HG02678 (cell line): Measurements from ENCODE around the gene ROBO2.
A peak's percentile ranks its signal among the peaks of the same experiment; 100 is the strongest.

Experiments used
- ATAC-seq: cut with Tn5 transposase; IDR thresholded peaks from one replicate; pipeline ENCODE4 v1.9.1; 2021; ENCODE audit warnings: mild to moderate bottlenecking, moderate library complexity; ENCODE audit not compliant: unreplicated experiment

Gene ROBO2, protein sequence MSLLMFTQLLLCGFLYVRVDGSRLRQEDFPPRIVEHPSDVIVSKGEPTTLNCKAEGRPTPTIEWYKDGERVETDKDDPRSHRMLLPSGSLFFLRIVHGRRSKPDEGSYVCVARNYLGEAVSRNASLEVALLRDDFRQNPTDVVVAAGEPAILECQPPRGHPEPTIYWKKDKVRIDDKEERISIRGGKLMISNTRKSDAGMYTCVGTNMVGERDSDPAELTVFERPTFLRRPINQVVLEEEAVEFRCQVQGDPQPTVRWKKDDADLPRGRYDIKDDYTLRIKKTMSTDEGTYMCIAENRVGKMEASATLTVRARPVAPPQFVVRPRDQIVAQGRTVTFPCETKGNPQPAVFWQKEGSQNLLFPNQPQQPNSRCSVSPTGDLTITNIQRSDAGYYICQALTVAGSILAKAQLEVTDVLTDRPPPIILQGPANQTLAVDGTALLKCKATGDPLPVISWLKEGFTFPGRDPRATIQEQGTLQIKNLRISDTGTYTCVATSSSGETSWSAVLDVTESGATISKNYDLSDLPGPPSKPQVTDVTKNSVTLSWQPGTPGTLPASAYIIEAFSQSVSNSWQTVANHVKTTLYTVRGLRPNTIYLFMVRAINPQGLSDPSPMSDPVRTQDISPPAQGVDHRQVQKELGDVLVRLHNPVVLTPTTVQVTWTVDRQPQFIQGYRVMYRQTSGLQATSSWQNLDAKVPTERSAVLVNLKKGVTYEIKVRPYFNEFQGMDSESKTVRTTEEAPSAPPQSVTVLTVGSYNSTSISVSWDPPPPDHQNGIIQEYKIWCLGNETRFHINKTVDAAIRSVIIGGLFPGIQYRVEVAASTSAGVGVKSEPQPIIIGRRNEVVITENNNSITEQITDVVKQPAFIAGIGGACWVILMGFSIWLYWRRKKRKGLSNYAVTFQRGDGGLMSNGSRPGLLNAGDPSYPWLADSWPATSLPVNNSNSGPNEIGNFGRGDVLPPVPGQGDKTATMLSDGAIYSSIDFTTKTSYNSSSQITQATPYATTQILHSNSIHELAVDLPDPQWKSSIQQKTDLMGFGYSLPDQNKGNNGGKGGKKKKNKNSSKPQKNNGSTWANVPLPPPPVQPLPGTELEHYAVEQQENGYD (N-terminal part only)

DNA sequence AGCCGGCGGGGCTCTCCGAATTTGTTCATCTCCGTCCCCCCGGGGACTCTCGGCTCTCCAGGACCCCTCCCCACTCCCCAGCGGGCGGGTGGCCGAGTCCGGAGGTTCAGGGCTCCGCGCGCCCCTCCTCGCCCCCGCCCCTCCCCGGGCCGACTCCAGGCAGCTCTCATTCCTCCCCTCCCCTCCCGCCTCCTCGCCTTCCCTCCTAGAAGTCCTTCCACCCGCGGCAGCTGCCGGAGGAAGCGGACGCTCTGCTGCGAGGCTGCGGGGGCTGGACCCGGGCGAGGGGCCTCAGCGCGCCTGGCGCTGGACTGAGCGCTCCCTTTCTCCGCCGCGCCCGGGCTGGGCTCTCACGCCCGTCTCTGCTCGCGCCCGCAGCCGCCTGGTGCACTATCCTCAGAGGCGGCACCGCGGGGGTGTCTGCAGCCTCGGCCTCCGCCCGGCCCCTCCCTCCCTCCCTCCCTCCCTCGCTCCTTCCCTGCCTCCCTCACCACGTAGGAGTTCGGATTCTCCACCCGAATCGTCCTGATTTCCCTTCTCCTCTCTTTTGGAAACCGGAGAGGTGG is at the start of gene ROBO2:
ROBO2 (plus strand) TSS at position 494 of the 566 bp plus-strand sequence. CDS start 687 bp downstream, outside the sequence.
- ATAC-seq: no peak

DNA sequence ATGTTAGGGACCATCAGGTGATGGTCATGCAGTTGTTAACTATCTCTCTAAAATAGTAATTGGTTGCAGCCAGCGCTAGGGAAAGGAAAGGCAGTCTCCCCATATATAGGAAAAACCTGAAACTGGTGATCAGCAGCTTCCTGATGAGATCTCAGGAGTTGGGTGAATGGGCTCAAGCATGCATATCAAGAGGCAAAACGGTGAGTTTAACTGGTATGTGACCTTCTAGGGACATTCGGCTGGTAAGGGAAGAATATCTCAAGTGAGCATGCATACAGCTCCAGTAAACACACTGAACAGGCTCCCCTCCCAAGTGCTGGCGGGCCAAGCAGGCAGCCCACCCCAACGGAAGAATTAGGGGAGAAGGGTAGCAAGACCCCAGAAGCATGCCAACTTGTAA is 49.3 kb upstream of the ROBO2 start:
- ATAC-seq: no peak

GRCh38 chr3:76991165-76991564 is 48.7 kb upstream of the ROBO2 start:
- ATAC-seq: no peak

DNA sequence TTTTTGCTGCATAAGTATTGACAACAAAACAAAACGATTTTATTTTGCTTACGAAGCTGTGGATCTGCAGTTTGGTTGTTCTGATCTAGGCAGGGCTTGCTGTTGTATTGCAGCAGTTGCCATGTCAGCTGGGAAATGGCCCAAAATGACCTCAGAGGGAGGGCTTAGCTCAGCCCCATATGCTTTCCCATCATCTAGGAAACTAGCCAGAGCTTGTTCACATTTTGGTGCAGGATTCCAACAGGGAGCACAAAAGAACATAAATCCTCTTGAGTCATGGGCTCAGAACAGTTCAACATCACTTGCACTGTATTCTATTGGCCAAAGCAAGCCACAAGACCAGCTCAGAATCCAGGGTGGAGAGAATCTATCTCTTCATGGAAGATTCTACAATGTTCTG is 42.2 kb upstream of the ROBO2 start:
- ATAC-seq: no peak

DNA sequence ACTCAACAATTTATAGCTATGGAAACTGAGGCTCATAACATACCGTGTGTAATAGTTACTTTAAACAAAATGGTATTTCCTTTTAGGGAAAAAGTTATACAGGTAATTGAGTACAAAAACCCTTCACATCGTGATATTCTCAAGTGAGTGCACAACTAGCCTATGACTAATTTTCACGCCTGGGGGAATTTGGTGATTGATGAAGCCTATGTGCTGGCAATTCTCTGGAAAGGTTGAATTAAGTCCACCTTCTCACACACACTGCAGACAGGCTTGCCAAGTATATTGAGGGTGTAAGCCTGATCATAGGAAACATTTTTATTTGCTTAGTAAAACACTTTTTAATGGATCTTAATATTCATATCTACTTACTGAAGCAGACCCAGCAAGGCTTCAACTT is 41.3 kb upstream of the ROBO2 start:
- ATAC-seq: no peak

DNA sequence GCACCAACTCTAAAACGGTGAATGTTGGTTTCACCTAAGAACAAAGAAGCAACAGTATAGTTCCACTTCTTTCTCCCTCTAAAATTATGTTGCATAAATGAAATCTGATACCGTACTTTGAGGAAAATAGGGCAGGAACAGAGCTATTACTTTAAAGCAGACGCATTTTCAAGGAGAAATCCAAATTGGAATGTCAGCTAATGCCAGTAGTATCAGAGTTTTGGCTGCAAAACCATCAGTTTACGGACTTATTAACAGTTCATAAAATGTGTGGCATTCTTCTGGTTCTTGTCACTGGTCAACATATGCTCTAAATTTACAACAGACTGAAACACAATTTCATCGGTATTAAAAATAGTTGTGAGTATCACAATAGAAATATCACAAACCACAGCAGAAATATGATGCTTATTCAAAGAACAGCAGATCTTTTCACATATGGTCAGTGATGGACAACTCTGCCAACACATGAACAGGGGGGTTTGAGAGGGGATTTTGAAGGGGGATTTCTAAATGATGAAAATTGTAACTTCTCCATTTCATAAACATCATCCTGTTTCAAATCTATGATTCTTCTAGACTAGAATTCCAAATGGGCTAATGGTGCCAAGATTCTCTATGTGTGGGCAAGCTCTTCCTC is 38.7 kb upstream of the ROBO2 start:
- no peak for ATAC-seq

DNA sequence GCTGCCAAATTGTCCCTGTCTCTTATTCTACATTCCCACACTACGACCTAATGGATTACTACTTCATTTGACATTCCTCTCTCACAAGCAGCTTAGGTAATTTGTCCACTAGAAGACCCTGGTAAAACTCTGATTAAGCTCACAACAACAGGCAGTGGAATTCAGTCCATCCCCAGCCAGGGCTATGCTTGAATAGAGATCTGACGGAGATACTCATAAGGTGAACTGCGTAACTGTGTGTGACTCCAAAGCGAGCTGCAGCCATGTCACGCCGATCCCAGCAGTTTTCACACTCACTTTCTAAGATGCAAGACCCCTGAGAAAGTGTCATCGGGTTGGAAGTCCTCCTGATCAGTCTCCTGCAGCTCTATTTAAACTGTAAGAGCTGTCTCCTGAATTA is 25.7 kb upstream of the ROBO2 start:
- no peak for ATAC-seq

DNA sequence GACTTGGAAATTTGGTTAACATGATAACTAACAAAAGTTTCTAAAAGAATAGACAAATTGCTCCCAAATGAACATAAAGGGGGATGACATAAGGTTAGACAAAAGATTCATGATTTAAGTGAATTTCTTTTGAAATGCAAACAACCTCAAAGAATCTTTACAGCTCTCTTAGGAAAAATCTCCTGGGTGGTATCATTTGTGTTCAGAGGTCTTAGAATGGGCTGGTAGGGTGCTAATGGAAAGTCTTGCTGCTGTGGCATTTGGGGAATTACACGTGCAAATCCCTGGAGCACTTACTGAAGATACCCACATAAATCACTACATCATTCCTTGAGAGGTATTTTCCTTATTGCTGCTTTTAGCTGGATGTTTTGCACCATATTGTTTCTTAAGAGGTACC is 14.4 kb upstream of the ROBO2 start:
- ATAC-seq: no peak

GRCh38 chr3:77026904-77027634 is 12.8 kb upstream of the ROBO2 start:
- ATAC-seq: no peak

DNA sequence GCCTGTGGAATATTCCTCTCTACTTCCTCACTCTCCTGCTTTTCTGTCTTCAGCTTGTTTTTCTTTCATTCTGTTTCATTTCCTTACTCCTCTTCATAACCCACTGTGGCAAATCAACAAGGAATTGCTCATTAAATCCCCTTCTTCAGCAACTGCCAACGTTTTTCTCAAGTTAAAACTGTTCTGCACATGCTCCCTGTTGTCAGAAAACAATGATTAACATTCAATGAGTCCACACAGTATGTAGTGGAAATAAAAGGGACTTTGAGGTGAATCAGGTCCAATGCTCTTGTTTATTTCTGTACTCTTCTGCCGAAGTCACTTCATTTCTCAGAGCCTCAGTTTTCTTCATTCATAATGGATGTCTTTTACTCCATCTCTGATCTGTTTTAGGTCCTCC is 11.9 kb upstream of the ROBO2 start:
- ATAC-seq: no peak

DNA sequence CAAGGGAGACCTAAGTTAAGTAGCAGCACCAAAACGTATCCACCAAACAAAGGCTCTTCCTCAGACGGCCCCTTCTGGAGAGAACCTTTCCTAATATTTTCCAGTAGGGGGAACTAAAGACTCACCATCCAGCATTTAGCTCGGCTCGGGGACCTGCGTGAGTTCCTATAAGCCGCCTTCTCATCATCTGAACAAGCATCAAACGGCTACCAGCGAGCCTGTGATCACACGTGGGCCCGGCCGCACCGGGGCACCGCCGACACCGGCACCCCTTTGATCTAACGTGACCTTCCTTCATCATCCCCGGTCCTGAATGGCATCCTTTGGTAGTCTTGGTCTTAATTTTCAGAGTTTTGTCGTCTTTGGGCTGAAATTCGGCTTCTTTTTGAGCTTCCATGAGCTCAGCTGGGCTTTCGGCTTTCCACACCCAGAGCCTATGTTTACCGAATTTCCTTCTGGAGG is 1.4 kb upstream of the ROBO2 start:
- ATAC-seq: peak; percentile 63

- ATAC-seq: no peak
These were observed 831 bp upstream of the ROBO2 start for GRCh38 chr3:77038930-77039605.

DNA sequence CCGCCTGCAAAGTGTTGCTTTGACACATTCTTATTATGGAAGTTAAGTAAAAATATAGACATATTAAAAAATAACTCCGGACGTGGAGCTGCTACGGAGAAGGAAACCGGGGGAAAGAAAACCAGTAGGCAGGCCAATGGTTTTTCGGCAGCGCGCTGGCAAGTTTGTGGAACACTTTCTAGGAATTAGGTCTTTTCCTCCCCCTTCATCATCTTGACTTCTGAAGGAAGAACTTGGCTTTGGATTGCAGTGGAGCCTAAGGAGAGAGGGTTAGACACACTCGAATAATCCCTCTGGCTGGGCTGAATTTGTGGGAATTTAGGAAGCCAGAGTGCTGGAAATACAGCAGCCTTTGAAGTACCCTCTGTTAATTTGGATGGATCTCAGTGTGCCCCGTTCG is 317 bp downstream of the ROBO2 start:
- ATAC-seq: no peak

GRCh38 chr3:77040926-77041722 is 1.2 kb downstream of the ROBO2 start:
- no peak for ATAC-seq

GRCh38 chr3:77041811-77042210 is 1.9 kb downstream of the ROBO2 start:
- no peak for ATAC-seq

- ATAC-seq: no peak
These were observed 2.4 kb downstream of the ROBO2 start for GRCh38 chr3:77042343-77042742.

DNA sequence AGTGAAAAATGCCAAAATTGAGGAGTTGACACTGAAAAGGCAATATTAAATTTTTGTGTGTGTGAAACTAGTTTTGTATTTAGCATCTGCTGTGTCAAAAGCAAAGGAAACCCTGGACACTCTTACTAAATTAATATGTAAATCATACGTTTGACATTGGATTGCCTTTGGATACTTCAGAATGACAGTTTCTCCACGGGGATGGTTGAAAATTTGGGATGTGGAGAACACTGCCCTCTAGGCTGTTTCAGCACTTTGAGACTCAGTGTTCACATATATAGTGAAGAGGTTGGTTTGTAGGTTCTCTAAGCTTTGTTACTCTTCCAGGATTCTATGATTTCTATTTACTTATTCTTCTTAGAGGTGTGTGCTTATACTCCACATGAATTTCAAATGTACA is 3.0 kb downstream of the ROBO2 start:
- ATAC-seq: no peak

DNA sequence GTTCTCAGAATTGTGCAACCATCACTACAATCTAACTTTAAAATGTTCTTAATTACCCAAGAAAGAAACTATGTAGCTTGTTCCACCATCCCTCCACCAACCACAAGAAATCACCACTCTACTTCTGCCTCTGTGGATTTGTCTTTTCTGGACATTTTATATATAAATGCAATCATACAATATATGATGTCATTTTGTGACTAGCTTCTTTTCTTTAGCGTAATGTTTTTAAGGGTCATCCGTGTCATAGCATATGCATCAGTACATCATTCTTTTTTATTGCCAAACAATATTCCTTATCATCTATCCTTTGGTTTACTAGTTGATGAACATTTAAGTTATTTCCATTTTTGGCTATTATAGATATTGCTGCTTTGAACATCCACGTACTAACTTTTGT is 5.8 kb downstream of the ROBO2 start:
- no peak for ATAC-seq

- ATAC-seq: no peak
These were observed 8.3 kb downstream of the ROBO2 start for GRCh38 chr3:77048186-77048585.
